OCI-LY7 (cell line): ENCODE results near the gene STPG4. TPM values are rescaled to one million over a fixed set of nuclear protein-coding genes. Genes with fewer than 3 reads are reported as not detected.

Source experiments
- BruUV-seq: library from RNA; stranded (reverse); fragments of 400-500 nt; replicated peaks from 2 replicates; lab custom pipeline; 2021; lab: Mats Ljungman, UMichigan
- CTCF ChIA-PET: fragments of 300-600 bp; sonication (Branson Sonifier 250); formaldehyde crosslinking; loops from one replicate; lab custom pipeline; 2022; ENCODE audit warnings: antibody characterized with exemption; ENCODE audit not compliant: unreplicated experiment; lab: Charles Lee
- POLR2A ChIA-PET: fragments of 300-600 bp; sonication (Branson Sonifier 250); formaldehyde crosslinking; loops from one replicate; lab custom pipeline; 2022; ENCODE audit warnings: antibody characterized with exemption; lab: Charles Lee
- DNase-seq: peaks from one replicate; pipeline ENCODE4 v3.0.0-alpha.2; 2015; ENCODE audit warnings: low spot score
- H2AFZ ChIP-seq: fragments of 200-600 bp; sonication (generic), shearing (Covaris generic); 2 replicates; pipeline ENCODE4 v1.6.1; 2014; ENCODE audit warnings: mild to moderate bottlenecking, antibody characterized with exemption, low read length, moderate library complexity
- H3K27ac ChIP-seq: fragments of 200-600 bp; sonication (generic); 2 replicates; pipeline ENCODE4 v1.5.1; 2014; ENCODE audit warnings: mixed run types, low read depth, mild to moderate bottlenecking, moderate library complexity, low read length, inconsistent platforms; ENCODE audit not compliant: poor library complexity, severe bottlenecking
- H3K36me3 ChIP-seq: fragments of 200-600 bp; sonication (generic); 2 replicates; pipeline ENCODE4 v1.6.1; 2014; ENCODE audit warnings: mild to moderate bottlenecking, antibody characterized with exemption, low read length, moderate library complexity, mixed read lengths; ENCODE audit not compliant: insufficient read depth
- H3K4me1 ChIP-seq: fragments of 200-600 bp; sonication (generic); 2 replicates; pipeline ENCODE4 v1.5.1; 2014; ENCODE audit warnings: mild to moderate bottlenecking, low read length; ENCODE audit not compliant: insufficient read depth, poor library complexity, severe bottlenecking
- H3K4me2 ChIP-seq: fragments of 200-600 bp; sonication (generic); 2 replicates; pipeline ENCODE4 v1.6.1; 2014; ENCODE audit warnings: mild to moderate bottlenecking, low read length
- H3K4me3 ChIP-seq: fragments of 200-600 bp; sonication (generic); 2 replicates; pipeline ENCODE4 v1.5.1; 2014; ENCODE audit warnings: mild to moderate bottlenecking, low read depth, low read length; ENCODE audit not compliant: poor library complexity, severe bottlenecking
- H3K79me2 ChIP-seq: fragments of 200-600 bp; sonication (generic); 2 replicates; pipeline ENCODE4 v1.6.1; 2016; ENCODE audit warnings: low read depth, mild to moderate bottlenecking, low read length, moderate library complexity, mixed read lengths; ENCODE audit not compliant: insufficient read depth
- H3K9me2 ChIP-seq: fragments of 200-600 bp; sonication (generic); 2 replicates; pipeline ENCODE4 v1.6.1; 2016; ENCODE audit warnings: mild to moderate bottlenecking, low read length, mixed read lengths; ENCODE audit not compliant: insufficient read depth
- H3K9me3 ChIP-seq: fragments of 200-600 bp; sonication (generic); 2 replicates; pipeline ENCODE4 v1.6.1; 2014; ENCODE audit warnings: mild to moderate bottlenecking, mixed run types, low read length, mixed read lengths
- H4K20me1 ChIP-seq: fragments of 200-600 bp; sonication (generic); 2 replicates; pipeline ENCODE4 v1.6.1; 2014; ENCODE audit warnings: mild to moderate bottlenecking, antibody characterized with exemption, low read length, moderate library complexity, mixed read lengths; ENCODE audit not compliant: insufficient read depth
- CTCF ChIP-seq: fragments of 200-600 bp; sonication (generic); conservative IDR thresholded peaks from 2 replicates; pipeline ENCODE4 v1.5.1; 2014; ENCODE audit warnings: mild to moderate bottlenecking, antibody characterized with exemption, low read length, moderate library complexity, mixed read lengths
- EZH2phosphoT487 ChIP-seq: fragments of 200-600 bp; sonication (generic); IDR thresholded peaks from 2 replicates; pipeline ENCODE4 v1.6.1; 2018; ENCODE audit warnings: low read depth, borderline replicate concordance, mild to moderate bottlenecking, mixed run types, antibody characterized with exemption, low read length, moderate library complexity, mixed read lengths
- intact Hi-C: fragments of 100-400 bp; cut with micrococcal nuclease; formaldehyde crosslinking; loops from one replicate; pipeline ENCODE4 v1.10.0; 2022; ENCODE audit not compliant: unreplicated experiment
- total RNA-seq, 2 experiments: library from RNA; depleted of rRNA in 1 of 2; stranded (reverse); fragments of >200 nt in 1 of 2; shearing (Covaris generic) in 1 of 2; gene quantifications; 2 replicates each; pipeline ENCODE4 v1.2.3, GENCODE V29; 2014 to 2022

The STPG4 gene
- total RNA-seq, 2 experiments from 2014 or later, result 0.68 TPM; not detected in 1

- TF ChIP-seq CTCF (no peak), EZH2phosphoT487 (no peak)
- H3K4me1 ChIP-seq, result no peaks in the 10 kb centered on the region
- H3K4me3 ChIP-seq, result no peak overlapping the region
- intact Hi-C loops, result no loop called here
- H3K9me3 ChIP-seq, result no peaks in the 10 kb centered on the region
- H3K4me2 ChIP-seq, result no peak overlapping the region
- no peaks in the 10 kb centered on the region for H3K9me2 ChIP-seq
- H4K20me1 ChIP-seq, result no peaks in the 10 kb centered on the region
- no TSS peak for BruUV-seq
- H2AFZ ChIP-seq, result no peak overlapping the region
- no peaks in the 10 kb centered on the region for H3K79me2 ChIP-seq
- ChIA-PET POLR2A (interaction anchor here (0.6 to 0.9 kb wide), 2 partner anchors 213 to 238 kb away, joined by 4 to 10 read pairs; no protein-coding TSS in a partner anchor), CTCF (interaction anchor here (0.6 kb wide), 1 partner anchor 94 kb away, joined by 3 read pairs; no protein-coding TSS in a partner anchor)
- H3K36me3 ChIP-seq, result no peaks in the 10 kb centered on the region
- DNase-seq, result no peak
- no peak overlapping the region for H3K27ac ChIP-seq
Measured at GRCh38 chr2:47086054-47086471, 69.0 kb downstream of the STPG4 start.

GRCh38 chr2:47083886-47084687 is 71.0 kb downstream of the STPG4 start:
- intact Hi-C loops, result no loop called here
- Histone ChIP-seq H2AFZ (no peak overlapping the region), H3K4me2 (no peak overlapping the region), H3K36me3 (no peaks in the 10 kb centered on the region), H3K9me2 (no peaks in the 10 kb centered on the region), H3K79me2 (no peaks in the 10 kb centered on the region), H3K9me3 (no peaks in the 10 kb centered on the region), H3K4me3 (no peak overlapping the region), H3K4me1 (no peaks in the 10 kb centered on the region), H4K20me1 (no peaks in the 10 kb centered on the region), H3K27ac (no peak overlapping the region)
- DNase-seq, result no peak
- TF ChIP-seq CTCF, result no peak
- TF ChIP-seq EZH2phosphoT487, result no peak
- CTCF ChIA-PET, result no interaction called here
- BruUV-seq, result no TSS peak
- POLR2A ChIA-PET, result interaction anchor here (0.5 kb wide), 1 partner anchor 88 kb away, joined by 6 read pairs; no protein-coding TSS in a partner anchor

GRCh38 chr2:47083485-47083884 is 71.6 kb downstream of the STPG4 start:
- Histone ChIP-seq H4K20me1 (no peaks in the 10 kb centered on the region), H3K4me1 (no peaks in the 10 kb centered on the region), H3K9me3 (no peaks in the 10 kb centered on the region), H3K4me3 (no peak overlapping the region), H2AFZ (no peak overlapping the region), H3K79me2 (no peaks in the 10 kb centered on the region), H3K9me2 (no peaks in the 10 kb centered on the region), H3K27ac (no peak overlapping the region), H3K36me3 (no peaks in the 10 kb centered on the region), H3K4me2 (no peak overlapping the region)
- DNase-seq, result no peak
- TF ChIP-seq EZH2phosphoT487, result no peak
- no peak for TF ChIP-seq CTCF
- CTCF ChIA-PET, result no interaction called here
- POLR2A ChIA-PET, result no interaction called here
- no TSS peak for BruUV-seq
- intact Hi-C loops, result no loop called here
